Hepatocyte (in vitro differentiated cells): ENCODE data around the gene PRDM16. TPM values are rescaled to one million over a fixed set of nuclear protein-coding genes. Genes with fewer than 3 reads are reported as not detected.

Source experiments
- DNase-seq: peaks from one replicate; pipeline ENCODE4 v3.0.0-alpha.2; 2016; ENCODE audit warnings: low spot score
- H2AFZ ChIP-seq: fragments of 200-600 bp; sonication (generic); 2 replicates; pipeline ENCODE4 v1.6.0; 2016; ENCODE audit warnings: antibody characterized with exemption, mild to moderate bottlenecking
- H3K27ac ChIP-seq: fragments of 200-600 bp; sonication (generic); 2 replicates; pipeline ENCODE4 v1.5.1; 2016; ENCODE audit warnings: mild to moderate bottlenecking
- H3K27me3 ChIP-seq: fragments of 200-600 bp; sonication (generic); 2 replicates; pipeline ENCODE4 v1.6.1; 2016
- H3K36me3 ChIP-seq: fragments of 200-600 bp; sonication (generic); replicated peaks from 2 replicates; pipeline ENCODE4 v1.5.1; 2016; ENCODE audit warnings: low read depth; ENCODE audit not compliant: insufficient read depth
- H3K4me1 ChIP-seq: fragments of 200-600 bp; sonication (generic); 2 replicates; pipeline ENCODE4 v1.5.1; 2016; ENCODE audit warnings: mild to moderate bottlenecking, moderate library complexity; ENCODE audit not compliant: insufficient read depth
- H3K4me2 ChIP-seq: fragments of 200-600 bp; sonication (generic); 2 replicates; pipeline ENCODE4 v1.6.0; 2016
- H3K4me3 ChIP-seq: fragments of 200-600 bp; sonication (generic); 2 replicates; pipeline ENCODE4 v1.5.1; 2016; ENCODE audit warnings: mild to moderate bottlenecking
- H3K79me2 ChIP-seq: fragments of 200-600 bp; sonication (generic); 2 replicates; pipeline ENCODE4 v1.6.0; 2017; ENCODE audit warnings: mild to moderate bottlenecking
- H3K9me2 ChIP-seq: fragments of 200-600 bp; sonication (generic); replicated peaks from 2 replicates; pipeline ENCODE4 v1.6.0; 2017; ENCODE audit warnings: mild to moderate bottlenecking; ENCODE audit not compliant: insufficient read depth
- H3K9me3 ChIP-seq: fragments of 200-600 bp; sonication (generic); 2 replicates; pipeline ENCODE4 v1.5.1; 2016; ENCODE audit warnings: low read depth, mild to moderate bottlenecking
- H4K20me1 ChIP-seq: fragments of 200-600 bp; sonication (generic); 2 replicates; pipeline ENCODE4 v1.6.0; 2016; ENCODE audit warnings: mild to moderate bottlenecking; ENCODE audit not compliant: insufficient read depth, poor library complexity, severe bottlenecking
- CTCF ChIP-seq: fragments of 200-600 bp; sonication (generic); IDR thresholded peaks from 2 replicates; pipeline ENCODE4 v1.5.1; 2016; ENCODE audit warnings: antibody characterized with exemption, mild to moderate bottlenecking; ENCODE audit not compliant: poor library complexity
- EZH2 ChIP-seq: fragments of 200-600 bp; sonication (generic); IDR thresholded peaks from 2 replicates; pipeline ENCODE4 v1.6.1; 2016; ENCODE audit warnings: antibody characterized with exemption, mild to moderate bottlenecking, borderline replicate concordance
- EZH2phosphoT487 ChIP-seq: fragments of 200-600 bp; sonication (generic); IDR thresholded peaks from one replicate; pipeline ENCODE4 v1.6.1; 2018; ENCODE audit warnings: antibody characterized with exemption, mild to moderate bottlenecking, low read depth, moderate library complexity; ENCODE audit not compliant: unreplicated experiment, severe bottlenecking
- WGBS: methylation state at CpG from one replicate; pipeline ENCODE4 v1.1.6; 2016; ENCODE audit warnings: low lambda C conversion rate; ENCODE audit errors: missing lambda C conversion rate; 5-methylcytosine and 5-hydroxymethylcytosine counted together
- polyA plus RNA-seq: library from polyadenylated mRNA; unstranded; fragments of >200 nt; fragmentation: Nextera tagmentation; extraction: Ambion mirVana; gene quantifications from 2 replicates; pipeline ENCODE4 v1.2.1, GENCODE V29; 2016
- total RNA-seq: library from RNA; depleted of rRNA; stranded (reverse); fragments of >200 nt; gene quantifications from 2 replicates; pipeline ENCODE4 v1.2.3, GENCODE V29; 2014

The PRDM16 gene
- total and polyA plus RNA-seq, 2 experiments from 2014 or later: 8.1 to 9.9 TPM

GRCh38 chr1:3453891-3454810 is 385.1 kb downstream of the PRDM16 start, which contains the start of gene ARHGEF16:
Gene ARHGEF16, plus strand, starts transcription at chr1:3454665. Its CDS starts 8,420 bp downstream, at chr1:3463085.
- Histone ChIP-seq H3K27me3 (no peaks in the 10 kb centered on the region), H2AFZ (peak within 1 kb of the TSS; percentile 21), H3K36me3 (no peaks in the 10 kb centered on the region), H3K9me2 (no peaks in the 10 kb centered on the region), H4K20me1 (no peaks in the 10 kb centered on the region), H3K4me2 (peak within 1 kb of the TSS; percentile 93), H3K79me2 (peaks cover 11% of the 10 kb centered on the region), H3K4me3 (peak within 1 kb of the TSS; percentile 56), H3K4me1 (peaks cover 31% of the 10 kb centered on the region), H3K27ac (peak within 1 kb of the TSS; percentile 98), H3K9me3 (no peaks in the 10 kb centered on the region)
- 21% methylated on average over 28 of the region's 84 CpGs for WGBS
- TF ChIP-seq EZH2phosphoT487: no peak
- TF ChIP-seq CTCF: peak; percentile 54
- DNase-seq: peak; percentile 96

DNA sequence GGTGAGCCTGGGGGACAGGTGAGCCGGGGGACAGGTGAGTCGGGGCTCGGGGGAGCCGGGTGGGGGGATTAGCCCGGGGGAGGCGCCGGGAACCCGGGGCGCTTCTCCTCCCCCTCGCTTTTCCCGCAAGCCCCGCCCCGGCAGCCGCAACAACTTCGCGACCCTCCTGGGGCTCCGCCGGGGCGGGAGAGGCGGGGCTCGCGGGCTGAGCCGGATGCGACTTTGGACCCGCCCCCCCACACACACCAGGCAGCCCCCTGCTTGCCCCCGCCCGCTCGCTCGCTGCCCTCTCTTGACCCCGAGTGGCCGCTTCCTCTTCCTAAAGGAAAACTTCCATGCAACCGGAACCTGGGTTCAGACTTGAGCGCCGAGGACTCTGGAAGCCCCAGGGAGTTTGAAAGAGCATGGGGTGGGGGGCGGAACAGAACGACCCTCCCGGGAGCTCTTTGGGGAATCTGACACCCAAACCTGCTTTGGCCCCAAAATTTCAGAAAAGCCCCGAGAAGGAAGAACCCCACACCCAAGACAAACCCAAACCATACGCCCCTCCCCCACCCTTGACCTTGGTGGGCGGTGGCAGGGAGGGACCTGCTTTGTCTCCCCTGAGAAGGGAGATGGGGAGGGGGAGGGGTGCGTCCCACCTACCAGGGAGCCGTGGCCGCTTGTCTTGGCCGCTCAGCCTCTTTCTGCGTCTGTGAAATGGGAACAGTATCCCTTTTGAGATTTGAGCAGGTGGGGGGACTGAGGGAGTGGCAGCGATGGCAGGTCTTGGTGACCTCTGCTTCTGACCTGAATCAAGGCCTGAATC is 386.0 kb downstream of the PRDM16 start:
- Histone ChIP-seq H2AFZ (peak overlapping the region; percentile 21), H3K4me2 (peak overlapping the region; percentile 93), H3K27ac (peak overlapping the region; percentile 98), H3K36me3 (no peaks in the 10 kb centered on the region), H4K20me1 (no peaks in the 10 kb centered on the region), H3K9me3 (no peaks in the 10 kb centered on the region), H3K9me2 (no peaks in the 10 kb centered on the region), H3K27me3 (no peaks in the 10 kb centered on the region), H3K4me1 (peaks cover 40% of the 10 kb centered on the region), H3K4me3 (peak overlapping the region; percentile 56), H3K79me2 (peaks cover 11% of the 10 kb centered on the region)
- TF ChIP-seq CTCF (no peak), EZH2phosphoT487 (no peak), EZH2 (no peak)
- DNase-seq: peak; percentile 84
- WGBS: 13% methylated on average over 18 of the region's 46 CpGs

GRCh38 chr1:3455670-3456448 is 386.9 kb downstream of the PRDM16 start:
- H3K4me1 ChIP-seq: peaks cover 48% of the 10 kb centered on the region

More at GRCh38 chr1:3455670-3456448, 386.9 kb downstream of the PRDM16 start:
- Histone ChIP-seq H3K9me3 (no peaks in the 10 kb centered on the region), H4K20me1 (no peaks in the 10 kb centered on the region), H3K79me2 (peaks cover 11% of the 10 kb centered on the region), H3K4me3 (no peak overlapping the region), H3K4me2 (peak overlapping the region; percentile 93), H3K36me3 (no peaks in the 10 kb centered on the region), H3K27ac (peak overlapping the region; percentile 98), H3K27me3 (no peaks in the 10 kb centered on the region), H2AFZ (no peak overlapping the region), H3K9me2 (no peaks in the 10 kb centered on the region)
- no peak for DNase-seq
- TF ChIP-seq EZH2: no peak
- no peak for TF ChIP-seq EZH2phosphoT487
- no peak for TF ChIP-seq CTCF
- 91% methylated on average over 18 of the region's 18 CpGs for WGBS
